ENCODE measurements around the gene LHPP.

The LHPP gene

GRCh38 chr10:124538706-124539105 is 77.1 kb downstream of the LHPP start:
- Mint-ChIP-seq H3K4me1 (no peaks in the 10 kb centered on the region), H3K4me3 (no peak overlapping the region), H3K27me3 (ENCODE audit: low read depth) (peaks cover 3% of the 10 kb centered on the region), H3K9me3 (no peaks in the 10 kb centered on the region), H3K36me3 (ENCODE audit: low read depth) (no peaks in the 10 kb centered on the region), H3K27ac (peak overlapping the region in 1 of 3 experiments; percentile 39)
- TF ChIP-seq CTCF (IDR thresholded peaks at IDR 0.05; ENCODE audit: unreplicated experiment in 3 of 3): no peak

GRCh38 chr10:124539935-124540641 is 78.5 kb downstream of the LHPP start:
- Mint-ChIP-seq H3K4me3 (no peak overlapping the region), H3K27ac (no peak overlapping the region), H3K27me3 (ENCODE audit: low read depth) (peaks cover 3% of the 10 kb centered on the region), H3K36me3 (ENCODE audit: low read depth) (no peaks in the 10 kb centered on the region), H3K9me3 (no peaks in the 10 kb centered on the region), H3K4me1 (no peaks in the 10 kb centered on the region)
- peak; percentile 68 to 71 (median 69) for TF ChIP-seq CTCF (IDR thresholded peaks at IDR 0.05; ENCODE audit: unreplicated experiment in 3 of 3)

- Mint-ChIP-seq H3K4me3 (no peak overlapping the region), H3K27ac (no peak overlapping the region), H3K27me3 (ENCODE audit: low read depth) (peaks cover 3% of the 10 kb centered on the region), H3K36me3 (ENCODE audit: low read depth) (no peaks in the 10 kb centered on the region), H3K9me3 (no peaks in the 10 kb centered on the region), H3K4me1 (no peaks in the 10 kb centered on the region)
- no peak for TF ChIP-seq CTCF (IDR thresholded peaks at IDR 0.05; ENCODE audit: unreplicated experiment in 3 of 3)
Measured at GRCh38 chr10:124541076-124541903, 79.7 kb downstream of the LHPP start.

- no peak for TF ChIP-seq CTCF (IDR thresholded peaks at IDR 0.05; ENCODE audit: unreplicated experiment in 3 of 3)
- Mint-ChIP-seq H3K4me1 (no peaks in the 10 kb centered on the region), H3K27ac (no peak overlapping the region), H3K36me3 (ENCODE audit: low read depth) (no peaks in the 10 kb centered on the region), H3K27me3 (ENCODE audit: low read depth) (peaks cover 3% of the 10 kb centered on the region), H3K9me3 (no peaks in the 10 kb centered on the region), H3K4me3 (no peak overlapping the region)
Measured at GRCh38 chr10:124542336-124542735, 80.7 kb downstream of the LHPP start.

GRCh38 chr10:124543146-124543545 is 81.5 kb downstream of the LHPP start:
- Mint-ChIP-seq H3K4me3 (no peak overlapping the region), H3K4me1 (no peaks in the 10 kb centered on the region), H3K9me3 (no peaks in the 10 kb centered on the region), H3K27ac (no peak overlapping the region), H3K36me3 (ENCODE audit: low read depth) (no peaks in the 10 kb centered on the region), H3K27me3 (ENCODE audit: low read depth) (peaks cover 3% of the 10 kb centered on the region)
- no peak for TF ChIP-seq CTCF (IDR thresholded peaks at IDR 0.05; ENCODE audit: unreplicated experiment in 3 of 3)
